Endothelial cell (in vitro differentiated cells): ENCODE results near the gene SLC7A10. TPM values are rescaled to one million over a fixed set of nuclear protein-coding genes. Genes with fewer than 3 reads are reported as not detected.

Experiments used
- DNase-seq: peaks from one replicate; pipeline ENCODE4 v3.0.0; 2021; ENCODE audit warnings: low spot score
- H3K27ac Mint-ChIP-seq: one replicate; pipeline ENCODE4 v1.8.0; 2021; ENCODE audit warnings: mixed read lengths, inconsistent platforms; ENCODE audit not compliant: unreplicated experiment
- H3K27me3 Mint-ChIP-seq: one replicate; pipeline ENCODE4 v1.8.0; 2021; ENCODE audit warnings: mild to moderate bottlenecking, moderate library complexity, mixed read lengths, inconsistent platforms; ENCODE audit not compliant: unreplicated experiment
- H3K36me3 Mint-ChIP-seq: one replicate; pipeline ENCODE4 v1.8.0; 2021; ENCODE audit warnings: mild to moderate bottlenecking, low read depth, mixed read lengths, inconsistent platforms; ENCODE audit not compliant: unreplicated experiment
- H3K4me1 Mint-ChIP-seq: one replicate; pipeline ENCODE4 v1.8.0; 2021; ENCODE audit warnings: mild to moderate bottlenecking, mixed read lengths, inconsistent platforms; ENCODE audit not compliant: unreplicated experiment
- H3K4me3 Mint-ChIP-seq: one replicate; pipeline ENCODE4 v1.8.0; 2021; ENCODE audit warnings: mild to moderate bottlenecking, mixed read lengths, inconsistent platforms; ENCODE audit not compliant: unreplicated experiment
- H3K9me3 Mint-ChIP-seq: one replicate; pipeline ENCODE4 v1.8.0; 2021; ENCODE audit warnings: mixed read lengths, inconsistent platforms; ENCODE audit not compliant: unreplicated experiment
- total RNA-seq: library from RNA; stranded (reverse); fragmentation: NEBNext Ultra II Directional; extraction: Animal tissue kit (Norgen Biotek cat#: 25700); gene quantifications from one replicate; pipeline ENCODE4 v1.2.1, GENCODE V29; 2021; ENCODE audit not compliant: unreplicated experiment
- TF ChIP-seq, protein P1 (sequence below): fragments of 200-600 bp; sonication (generic); IDR thresholded peaks from one replicate; pipeline ENCODE4 v1.5.0; 2021; ENCODE audit warnings: antibody characterized with exemption; ENCODE audit not compliant: unreplicated experiment

Gene SLC7A10
- total RNA-seq, 1 donor from 2014 or later, result 4.4 TPM

DNA sequence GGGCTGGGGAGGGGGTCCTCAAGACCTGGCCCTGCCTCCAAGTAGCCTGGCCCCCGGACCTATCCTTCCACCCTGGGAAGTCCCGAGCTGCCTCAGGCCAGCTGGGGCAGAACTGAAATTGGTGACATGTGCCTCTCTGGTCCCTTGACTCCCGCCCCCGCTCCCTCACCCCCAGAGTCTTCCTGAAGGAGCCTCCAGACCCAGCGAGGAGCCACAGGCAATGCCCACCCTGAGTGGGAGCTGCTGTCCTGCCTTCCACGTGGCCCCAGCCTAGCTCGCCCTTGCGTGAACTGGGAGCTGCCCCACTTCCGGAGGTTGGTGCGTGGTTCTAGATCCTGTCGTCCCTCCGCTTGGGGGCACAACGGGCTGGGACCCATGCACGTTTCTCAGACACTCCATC lies 42.1 kb upstream of the SLC7A10 start:
- no peak overlapping the region for H3K27ac Mint-ChIP-seq
- H3K4me3 Mint-ChIP-seq, result no peak overlapping the region
- H3K4me1 Mint-ChIP-seq, result peaks cover under 1% of the 10 kb centered on the region
- TF ChIP-seq, protein P1, sequence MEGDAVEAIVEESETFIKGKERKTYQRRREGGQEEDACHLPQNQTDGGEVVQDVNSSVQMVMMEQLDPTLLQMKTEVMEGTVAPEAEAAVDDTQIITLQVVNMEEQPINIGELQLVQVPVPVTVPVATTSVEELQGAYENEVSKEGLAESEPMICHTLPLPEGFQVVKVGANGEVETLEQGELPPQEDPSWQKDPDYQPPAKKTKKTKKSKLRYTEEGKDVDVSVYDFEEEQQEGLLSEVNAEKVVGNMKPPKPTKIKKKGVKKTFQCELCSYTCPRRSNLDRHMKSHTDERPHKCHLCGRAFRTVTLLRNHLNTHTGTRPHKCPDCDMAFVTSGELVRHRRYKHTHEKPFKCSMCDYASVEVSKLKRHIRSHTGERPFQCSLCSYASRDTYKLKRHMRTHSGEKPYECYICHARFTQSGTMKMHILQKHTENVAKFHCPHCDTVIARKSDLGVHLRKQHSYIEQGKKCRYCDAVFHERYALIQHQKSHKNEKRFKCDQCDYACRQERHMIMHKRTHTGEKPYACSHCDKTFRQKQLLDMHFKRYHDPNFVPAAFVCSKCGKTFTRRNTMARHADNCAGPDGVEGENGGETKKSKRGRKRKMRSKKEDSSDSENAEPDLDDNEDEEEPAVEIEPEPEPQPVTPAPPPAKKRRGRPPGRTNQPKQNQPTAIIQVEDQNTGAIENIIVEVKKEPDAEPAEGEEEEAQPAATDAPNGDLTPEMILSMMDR, result no peak
- peaks cover 1% of the 10 kb centered on the region for H3K36me3 Mint-ChIP-seq
- H3K9me3 Mint-ChIP-seq, result no peaks in the 10 kb centered on the region
- H3K27me3 Mint-ChIP-seq, result peaks cover 4% of the 10 kb centered on the region
- no peak for DNase-seq

DNA sequence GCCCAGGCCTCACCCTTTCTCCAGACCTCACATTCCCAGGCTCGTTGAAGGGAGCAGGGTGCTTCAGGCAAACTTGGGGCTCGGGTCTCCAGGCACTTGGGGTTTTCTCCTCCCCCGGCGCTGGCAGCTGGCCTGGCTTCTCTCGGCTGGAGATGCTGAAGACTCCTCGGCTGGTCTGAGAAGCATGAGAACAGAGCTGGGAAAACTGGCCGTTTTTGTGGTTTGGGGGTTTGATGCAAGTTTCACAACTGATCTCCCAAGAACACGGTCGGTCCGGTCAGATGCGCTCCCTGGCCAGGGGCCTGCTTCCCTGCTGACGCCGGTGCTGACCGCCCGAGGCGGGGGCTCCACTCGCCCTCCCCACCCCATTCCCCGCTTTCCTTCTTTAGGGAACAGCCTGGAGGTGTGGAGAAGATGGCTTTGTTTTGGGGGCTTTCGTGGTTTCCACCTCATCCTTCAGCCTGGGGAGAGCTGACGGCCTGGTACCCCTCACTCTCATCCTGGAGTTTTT lies 41.4 kb upstream of the SLC7A10 start:
- Mint-ChIP-seq H3K27me3 (peaks cover 4% of the 10 kb centered on the region), H3K36me3 (no peaks in the 10 kb centered on the region), H3K27ac (no peak overlapping the region), H3K4me1 (peaks cover 4% of the 10 kb centered on the region), H3K9me3 (no peaks in the 10 kb centered on the region), H3K4me3 (no peak overlapping the region)
- no peak for DNase-seq
- TF ChIP-seq, protein P1, result no peak

DNA sequence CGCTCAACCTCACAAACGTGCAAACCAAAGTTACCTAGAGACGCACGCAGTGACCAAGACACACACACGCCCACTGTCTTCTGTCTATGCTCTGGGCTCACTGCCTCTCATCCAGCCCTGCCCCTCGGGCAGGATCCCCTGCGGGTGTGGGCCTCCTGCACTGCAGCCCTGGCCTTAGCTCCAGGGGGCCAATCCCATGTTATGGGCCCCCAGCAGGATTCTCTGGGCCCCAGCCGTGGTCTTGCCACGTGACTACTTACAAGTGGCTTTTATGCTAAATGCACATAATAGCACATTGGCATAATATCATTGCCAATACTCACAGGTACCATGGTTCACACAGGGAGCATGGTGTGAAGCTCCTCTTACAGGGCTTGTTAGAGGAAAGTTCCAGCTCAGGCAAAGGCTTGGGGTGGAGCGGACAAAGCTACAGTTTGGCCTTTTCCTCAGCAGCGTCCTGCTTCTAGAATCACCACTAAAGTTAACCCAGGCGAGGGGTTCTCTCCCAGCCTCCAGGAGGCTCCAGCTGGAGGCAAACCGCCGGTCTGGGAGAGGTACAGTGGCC lies 39.3 kb upstream of the SLC7A10 start:
- no peak for DNase-seq
- peaks cover 13% of the 10 kb centered on the region for H3K4me1 Mint-ChIP-seq
- peaks cover 3% of the 10 kb centered on the region for H3K27me3 Mint-ChIP-seq
- no peak overlapping the region for H3K4me3 Mint-ChIP-seq
- no peaks in the 10 kb centered on the region for H3K36me3 Mint-ChIP-seq
- TF ChIP-seq, protein P1, result no peak
- no peak overlapping the region for H3K27ac Mint-ChIP-seq
- H3K9me3 Mint-ChIP-seq, result no peaks in the 10 kb centered on the region

DNA sequence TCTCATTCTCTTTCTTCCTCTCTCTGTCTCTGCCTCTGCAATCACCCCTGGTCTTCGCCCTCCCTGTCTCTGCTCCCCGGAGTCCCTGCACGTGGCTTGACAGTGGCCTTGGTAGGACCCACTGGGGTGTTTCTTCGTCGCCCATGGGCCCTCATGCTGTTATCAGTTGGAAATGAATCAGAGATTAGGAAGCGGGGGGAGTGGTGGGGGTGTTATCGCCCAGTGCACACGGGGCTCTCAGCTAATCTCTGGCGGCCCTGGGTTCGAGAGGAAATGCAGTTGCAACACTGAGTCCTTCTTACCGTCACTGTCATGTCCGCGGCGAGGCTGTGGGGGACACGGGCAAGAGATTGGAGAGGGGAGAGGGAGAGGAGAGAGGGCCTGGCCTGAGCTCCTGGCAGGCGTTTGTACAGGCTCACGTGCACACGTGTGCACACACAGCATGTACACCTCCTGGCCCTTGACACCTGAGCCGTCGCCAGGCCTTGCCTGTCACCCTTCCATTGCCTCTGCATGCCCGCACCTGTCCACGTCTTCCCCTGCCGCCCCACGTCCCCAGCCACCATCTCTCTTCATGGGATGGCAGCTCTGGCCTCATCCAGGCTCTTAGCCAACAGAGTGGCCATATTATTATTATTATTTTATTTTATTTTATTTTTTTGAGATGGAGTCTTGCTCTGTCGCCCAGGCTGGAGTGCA lies 37.8 kb upstream of the SLC7A10 start:
- H3K27me3 Mint-ChIP-seq, result peaks cover 3% of the 10 kb centered on the region
- H3K4me3 Mint-ChIP-seq, result no peak overlapping the region
- no peaks in the 10 kb centered on the region for H3K9me3 Mint-ChIP-seq
- peaks cover 16% of the 10 kb centered on the region for H3K4me1 Mint-ChIP-seq
- H3K36me3 Mint-ChIP-seq, result no peaks in the 10 kb centered on the region
- TF ChIP-seq, protein P1, result no peak
- no peak overlapping the region for H3K27ac Mint-ChIP-seq
- no peak for DNase-seq
